GM18526 (cell line): ENCODE results near the gene NEU2.

Source experiments
- POLR2A ChIP-seq: IDR thresholded peaks from 3 replicates; pipeline ENCODE4 v1.6.1; 2011; ENCODE audit not compliant: insufficient read length; ENCODE audit errors: extremely low read depth

The NEU2 gene

GRCh38 chr2:233021771-233022170, 10.7 kb upstream of the NEU2 start:
- TF ChIP-seq POLR2A = no peak

GRCh38 chr2:233022561-233022960, 9.9 kb upstream of the NEU2 start:
- TF ChIP-seq POLR2A = no peak

- no peak for TF ChIP-seq POLR2A
Observed at GRCh38 chr2:233023007-233023760, 9.3 kb upstream of the NEU2 start.

- TF ChIP-seq POLR2A = no peak
Observed at GRCh38 chr2:233023761-233024410, 8.6 kb upstream of the NEU2 start.

- no peak for TF ChIP-seq POLR2A
Observed at GRCh38 chr2:233025706-233026105, 6.8 kb upstream of the NEU2 start.

GRCh38 chr2:233026198-233026813, 6.2 kb upstream of the NEU2 start:
- no peak for TF ChIP-seq POLR2A

- TF ChIP-seq POLR2A = no peak
Observed at GRCh38 chr2:233029321-233029720, 3.2 kb upstream of the NEU2 start.

GRCh38 chr2:233031556-233032500, 644 bp upstream of the NEU2 start:
- no peak for TF ChIP-seq POLR2A

- no peak for TF ChIP-seq POLR2A
Observed at GRCh38 chr2:233033672-233034071, 1.2 kb downstream of the NEU2 start.

GRCh38 chr2:233034091-233034882, 1.8 kb downstream of the NEU2 start:
- no peak for TF ChIP-seq POLR2A

GRCh38 chr2:233035426-233036161, 3.1 kb downstream of the NEU2 start:
- TF ChIP-seq POLR2A = no peak

- no peak for TF ChIP-seq POLR2A
Observed at GRCh38 chr2:233036162-233036838, 3.8 kb downstream of the NEU2 start.

- no peak for TF ChIP-seq POLR2A
Observed at GRCh38 chr2:233037078-233037477, 4.6 kb downstream of the NEU2 start.

- no peak for TF ChIP-seq POLR2A
Observed at GRCh38 chr2:233039212-233039845, 6.9 kb downstream of the NEU2 start.
